A549 (cell line): ENCODE results near the gene SLC35D2. TPM values are rescaled to one million over a fixed set of nuclear protein-coding genes. Genes with fewer than 3 reads are reported as not detected.
A peak's percentile ranks its signal among the peaks of the same experiment; 100 is the strongest.

Source experiments
- ATAC-seq, 2 experiments: fragments of 200-7000 bp in 1 of 2; fragments of >200 bp in 1 of 2; cut with Nextera tagmentation in 1 of 2; cut with Tn5 transposase in 1 of 2; 3 replicates each; pipeline versions ENCODE4 v1.8.0 to v1.9.1; 2018 to 2020; ENCODE audit warnings: mild to moderate bottlenecking in 1 of 2, moderate library complexity in 1 of 2
- CTCF ChIA-PET: fragments of 300-600 bp; sonication (Branson Sonifier 250); formaldehyde crosslinking; extraction: SDS; loops from one replicate; lab custom pipeline; 2021; ENCODE audit warnings: antibody characterized with exemption, inconsistent platforms; lab: Yijun Ruan, JAX
- POLR2A ChIA-PET: fragments of 350-600 bp; formaldehyde crosslinking; extraction: SDS; loops from one replicate; lab custom pipeline; 2021; ENCODE audit warnings: antibody characterized with exemption, inconsistent platforms; lab: Yijun Ruan, JAX
- DNase-seq, 2 experiments: peaks; one replicate each; pipeline versions ENCODE4 v3.0.0 to v3.0.0-alpha.2; 2011 to 2016; ENCODE audit warnings: low read depth in 1 of 2, low spot score in 1 of 2
- FAIRE-seq: peaks from 2 replicates; lab custom pipeline; 2011; peaks lifted over from hg19 to GRCh38; lab: Jason Lieb, UNC
- H3K27ac ChIP-seq, 2 experiments: fragments of >200 bp; sonication (Bioruptor Twin); formaldehyde crosslinking; 3 replicates each; pipeline ENCODE4 v1.5.1; 2016 to 2017
- H3K4me1 ChIP-seq: fragments of >200 bp; sonication (Bioruptor Twin); formaldehyde crosslinking; 3 replicates; pipeline ENCODE4 v1.6.1; 2016
- H3K4me2 ChIP-seq: fragments of >200 bp; sonication (Bioruptor Twin); formaldehyde crosslinking; 3 replicates; pipeline ENCODE4 v1.6.1; 2016
- H3K4me3 ChIP-seq: fragments of >200 bp; sonication (Bioruptor Twin); formaldehyde crosslinking; 3 replicates; pipeline ENCODE4 v1.5.1; 2016
- H3K9me3 ChIP-seq: fragments of >200 bp; sonication (Bioruptor Twin); formaldehyde crosslinking; 3 replicates; pipeline ENCODE4 v1.6.1; 2016
- ATOH8 ChIP-seq: fragments of 250-450 bp; sonication (Bioruptor Pico); IDR thresholded peaks from 2 replicates; pipeline ENCODE4 v1.5.0; 2020; ENCODE audit warnings: low read depth, mild to moderate bottlenecking, moderate library complexity
- BCL3 ChIP-seq: fragments of >200 bp; sonication (Bioruptor Twin); formaldehyde crosslinking; IDR thresholded peaks from 3 replicates; pipeline ENCODE4 v1.6.1; 2016
- BHLHE40 ChIP-seq: IDR thresholded peaks from 2 replicates; pipeline ENCODE4 v1.6.1; 2012; ENCODE audit warnings: low read depth, low read length, inconsistent platforms
- CBX2 ChIP-seq: fragments of 200-600 bp; sonication (generic); IDR thresholded peaks from 2 replicates; pipeline ENCODE4 v1.6.1; 2016; ENCODE audit warnings: low read depth, mild to moderate bottlenecking, borderline replicate concordance
- CBX8 ChIP-seq: fragments of 200-600 bp; sonication (generic); IDR thresholded peaks from 2 replicates; pipeline ENCODE4 v1.6.1; 2016
- CEBPB ChIP-seq, 2 experiments: fragments of >200 bp in 1 of 2; sonication (Bioruptor Twin) in 1 of 2; formaldehyde crosslinking in 1 of 2; IDR thresholded peaks; 2 replicates each; pipeline ENCODE4 v1.6.1; 2012 to 2016
- EHF ChIP-seq: fragments of 250-450 bp; sonication (Bioruptor Pico); IDR thresholded peaks from 2 replicates; pipeline ENCODE4 v1.5.0; 2020; ENCODE audit warnings: mild to moderate bottlenecking
- EHMT2 ChIP-seq: fragments of 200-600 bp; sonication (generic); IDR thresholded peaks from 2 replicates; pipeline ENCODE4 v1.6.1; 2016; ENCODE audit warnings: antibody characterized with exemption, low read depth, mild to moderate bottlenecking, moderate library complexity
- EP300 ChIP-seq, 2 experiments: fragments of >200 bp; sonication (Bioruptor Twin); formaldehyde crosslinking; IDR thresholded peaks; 2 replicates in 1 of 2; 3 replicates in 1 of 2; pipeline ENCODE4 v1.6.1; 2016 to 2017
- ESRRA ChIP-seq: fragments of 150-350 bp; IDR thresholded peaks from 2 replicates; pipeline ENCODE4 v1.6.1; 2014; ENCODE audit warnings: mild to moderate bottlenecking, low read length, borderline replicate concordance
- FOXS1 ChIP-seq: fragments of 250-450 bp; sonication (Bioruptor Pico); IDR thresholded peaks from 2 replicates; pipeline ENCODE4 v1.5.0; 2020; ENCODE audit warnings: mild to moderate bottlenecking, moderate library complexity
- GATA3 ChIP-seq: IDR thresholded peaks from 2 replicates; pipeline ENCODE4 v1.6.1; 2012; ENCODE audit warnings: borderline replicate concordance
- HDAC2 ChIP-seq: fragments of 200-600 bp; sonication (generic); IDR thresholded peaks from 2 replicates; pipeline ENCODE4 v1.6.1; 2016
- HES2 ChIP-seq: fragments of >200 bp; sonication (Bioruptor Twin); formaldehyde crosslinking; IDR thresholded peaks from 2 replicates; pipeline ENCODE4 v1.6.1; 2016
- HEYL ChIP-seq: fragments of 250-450 bp; sonication (Bioruptor Pico); IDR thresholded peaks from 2 replicates; pipeline ENCODE4 v1.8.0; 2021; ENCODE audit warnings: mild to moderate bottlenecking, moderate library complexity
- HMGXB4 ChIP-seq: fragments of 250-450 bp; sonication (Bioruptor Pico); IDR thresholded peaks from 2 replicates; pipeline ENCODE4 v1.5.0; 2021; ENCODE audit warnings: mild to moderate bottlenecking, moderate library complexity, borderline replicate concordance
- HOXA7 ChIP-seq: fragments of 250-450 bp; sonication (Bioruptor Pico); IDR thresholded peaks from 2 replicates; pipeline ENCODE4 v1.5.0; 2020; ENCODE audit warnings: mild to moderate bottlenecking, moderate library complexity
- HOXB5 ChIP-seq: fragments of 250-450 bp; sonication (Bioruptor Pico); IDR thresholded peaks from 2 replicates; pipeline ENCODE4 v1.5.0; 2020; ENCODE audit warnings: mild to moderate bottlenecking, moderate library complexity
- JUNB ChIP-seq: fragments of >200 bp; sonication (Bioruptor Twin); formaldehyde crosslinking; IDR thresholded peaks from 2 replicates; pipeline ENCODE4 v1.6.1; 2016
- KDM5A ChIP-seq: fragments of 200-600 bp; sonication (generic); IDR thresholded peaks from 2 replicates; pipeline ENCODE4 v1.6.1; 2016; ENCODE audit warnings: antibody characterized with exemption, mild to moderate bottlenecking
- MAX ChIP-seq: IDR thresholded peaks from 2 replicates; pipeline ENCODE4 v1.6.1; 2012
- MAZ ChIP-seq: fragments of 150-350 bp; IDR thresholded peaks from 2 replicates; pipeline ENCODE4 v1.6.1; 2014; ENCODE audit warnings: antibody characterized with exemption, low read depth, low read length, borderline replicate concordance
- MYC ChIP-seq: IDR thresholded peaks from 2 replicates; pipeline ENCODE4 v1.6.1; 2012; ENCODE audit warnings: mild to moderate bottlenecking, inconsistent platforms, low read length, improper control_type of control experiment, borderline replicate concordance
- NFE2L2 ChIP-seq: fragments of 150-350 bp; conservative IDR thresholded peaks from 2 replicates; pipeline ENCODE4 v1.6.1; 2014; ENCODE audit warnings: low read length
- NPAS2 ChIP-seq: fragments of 250-450 bp; sonication (Bioruptor Pico); IDR thresholded peaks from 2 replicates; pipeline ENCODE4 v1.8.0; 2022; ENCODE audit warnings: mild to moderate bottlenecking, moderate library complexity, borderline replicate concordance
- RARB ChIP-seq: fragments of 250-450 bp; sonication (Bioruptor Pico); IDR thresholded peaks from 2 replicates; pipeline ENCODE4 v1.8.0; 2021; ENCODE audit warnings: mild to moderate bottlenecking, moderate library complexity
- RCOR1 ChIP-seq: fragments of 150-350 bp; IDR thresholded peaks from 2 replicates; pipeline ENCODE4 v1.6.1; 2014; ENCODE audit warnings: antibody characterized with exemption, low read length, low read depth
- SMC3 ChIP-seq: fragments of >200 bp; sonication (Bioruptor Twin); formaldehyde crosslinking; IDR thresholded peaks from 3 replicates; pipeline ENCODE4 v1.6.1; 2018; ENCODE audit warnings: inconsistent platforms
- SREBF2 ChIP-seq: fragments of 450-650 bp; IDR thresholded peaks from 2 replicates; pipeline ENCODE4 v1.6.1; 2014; ENCODE audit warnings: mild to moderate bottlenecking, moderate library complexity
- TP53 ChIP-seq: fragments of 250-450 bp; sonication (Bioruptor Pico); IDR thresholded peaks from 2 replicates; pipeline ENCODE4 v1.5.0; 2021; ENCODE audit warnings: mild to moderate bottlenecking, moderate library complexity
- USF2 ChIP-seq: fragments of 450-650 bp; IDR thresholded peaks from 2 replicates; pipeline ENCODE4 v1.6.1; 2014; ENCODE audit warnings: antibody characterized with exemption
- ZC3H11A ChIP-seq: fragments of 450-650 bp; IDR thresholded peaks from 2 replicates; pipeline ENCODE4 v1.6.1; 2014; ENCODE audit warnings: antibody characterized with exemption, mild to moderate bottlenecking
- ZFP36 ChIP-seq: fragments of 450-650 bp; IDR thresholded peaks from 2 replicates; pipeline ENCODE4 v1.6.1; 2014; ENCODE audit warnings: borderline replicate concordance; ENCODE audit not compliant: partially characterized antibody
- ZNF302 ChIP-seq: fragments of 250-450 bp; sonication (Bioruptor Pico); IDR thresholded peaks from 2 replicates; pipeline ENCODE4 v1.9.0; 2021; ENCODE audit warnings: inconsistent platforms, mild to moderate bottlenecking, moderate library complexity
- WGBS: methylation state at CpG from one replicate; pipeline ENCODE4 v1.1.6; 2017; ENCODE audit errors: missing lambda C conversion rate; 5-methylcytosine and 5-hydroxymethylcytosine counted together
- polyA plus RNA-seq, 4 experiments: library from polyadenylated mRNA; depleted of rRNA in 3 of 4; stranded (reverse); fragments of >200 nt; fragmentation: RNase III in 1 of 4; extraction: RNeasy Plus Mini Kit Qiagen cat#74134 plus additional on column Dnase treatment in 1 of 4; gene quantifications; 2 replicates in 3 of 4; 3 replicates in 1 of 4; pipeline ENCODE4 v1.2.3, GENCODE V29; 2011 to 2017

The SLC35D2 gene
- polyA plus RNA-seq, 2 of the 4 experiments (the other 2 are of a cell fraction), result 13.8 to 29.8 TPM

GRCh38 chr9:96417661-96418082 is 34.2 kb upstream of the SLC35D2 start:
- DNase-seq, result no peak
- TF ChIP-seq HES2 (no peak), MAX (0 out of 2 replicates have a peak, but pooled peaks have one; percentile 11), HMGXB4 (CRISPR knock-in tag) (no peak; the same call in 1 of the 2 replicates), EHF (CRISPR knock-in tag) (no peak)
- TF ChIP-seq, all 56 proteins: peak for 1
- ATAC-seq (0 out of 6 replicates have a peak, but pooled peaks of 1 of the 2 experiments have one; percentile 0), FAIRE-seq (no peak)
- ChIA-PET POLR2A (no interaction called here), CTCF (no interaction called here)
- Histone ChIP-seq H3K9me3 (no peaks in the 10 kb centered on the region), H3K27ac (peak overlapping the region; percentile 95 to 99), H3K4me1 (peaks cover 30% of the 10 kb centered on the region), H3K4me2 (peak overlapping the region; percentile 78), H3K4me3 (peak overlapping the region; percentile 90)
- 1% methylated on average over 15 of the region's 62 CpGs for WGBS

GRCh38 chr9:96417051-96417586 is 33.6 kb upstream of the SLC35D2 start:
- DNase-seq (peak; percentile 87 to 88), ATAC-seq (peak; percentile 1 to 3; a peak in 2 of 6 replicates), FAIRE-seq (no peak)
- Histone ChIP-seq H3K4me1 (peaks cover 30% of the 10 kb centered on the region), H3K4me3 (peak overlapping the region; percentile 90), H3K27ac (peak overlapping the region; percentile 95 to 99), H3K9me3 (no peaks in the 10 kb centered on the region), H3K4me2 (peak overlapping the region; percentile 78)
- ChIA-PET POLR2A (no interaction called here), CTCF (interaction anchor here (0.8 to 2.5 kb wide), 4 partner anchors 13 to 90 kb away, joined by 3 to 9 read pairs (median 3); no protein-coding TSS in a partner anchor)
- WGBS, result 0% methylated on average over 5 of the region's 50 CpGs
- TF ChIP-seq MAX (peak; percentile 89), NPAS2 (CRISPR knock-in tag) (no peak), FOXS1 (CRISPR knock-in tag) (0 out of 2 replicates have a peak, but pooled peaks have one; percentile 53), SREBF2 (no peak), HDAC2 (no peak), EHMT2 (no peak), TP53 (no peak), CEBPB (IDR thresholded peaks at IDR 0.05) (no peak), MAZ (peak; percentile 94), JUNB (no peak), ZNF302 (CRISPR knock-in tag) (no peak), RARB (CRISPR knock-in tag) (no peak), NFE2L2 (no peak), RCOR1 (no peak), CBX2 (no peak), EP300 (IDR thresholded peaks at IDR 0.05) (no peak), MYC (no peak), EHF (CRISPR knock-in tag) (no peak), KDM5A (peak; percentile 71), BHLHE40 (peak; percentile 62), GATA3 (peak; percentile 44; the same call in 1 of the 2 replicates), ZFP36 (no peak), SMC3 (peak; percentile 26; the same call in 1 of the 3 replicates), ATOH8 (CRISPR knock-in tag) (no peak), USF2 (peak; percentile 94), ZC3H11A (no peak), ESRRA (no peak), HOXA7 (no peak), HEYL (no peak), BCL3 (no peak), CBX8 (no peak), HOXB5 (CRISPR knock-in tag) (no peak)
